ENCODE measurements around the gene PRAMEF5.
"Not testable (repeated sequence)": the region's sequence is repeated elsewhere in the genome, so short reads cannot be mapped to it uniquely, and the experiment has no call there.

Gene PRAMEF5

GRCh38 chr1:13228343-13228781 is 25.6 kb upstream of the PRAMEF5 start:
- H3K9me3 ChIP-seq (ENCODE audit: insufficient read depth, low read length) = no peaks in the 10 kb centered on the region
- H3K9ac ChIP-seq (ENCODE audit: insufficient read length, low read depth) = no peak overlapping the region
- H3K4me1 ChIP-seq (ENCODE audit: insufficient read depth, insufficient read length) = no peaks in the 10 kb centered on the region
- no peak overlapping the region for H3K4me3 ChIP-seq (ENCODE audit: insufficient read length, low read depth)
- TF ChIP-seq ZNF274 (IDR thresholded peaks at IDR 0.05; ENCODE audit: low read depth, low read length) (no peak), YY1 (IDR thresholded peaks at IDR 0.05; ENCODE audit: insufficient read depth, insufficient read length) (no peak), SUZ12 (IDR thresholded peaks at IDR 0.05; ENCODE audit: extremely low read depth, insufficient read depth, insufficient read length) (no peak)
- no peaks in the 10 kb centered on the region for H3K36me3 ChIP-seq (ENCODE audit: insufficient read depth, insufficient read length, low read length)
- DNase-seq (ENCODE audit: low read depth, low spot score) = no peak
- peaks cover 10% of the 10 kb centered on the region for H3K27me3 ChIP-seq (ENCODE audit: insufficient read depth, insufficient read length)

- H3K9me3 ChIP-seq (ENCODE audit: insufficient read depth, low read length); H3K27me3 ChIP-seq (ENCODE audit: insufficient read depth, insufficient read length); DNase-seq (ENCODE audit: low read depth, low spot score); H3K4me1 ChIP-seq (ENCODE audit: insufficient read depth, insufficient read length); H3K36me3 ChIP-seq (ENCODE audit: insufficient read depth, insufficient read length, low read length); H3K9ac ChIP-seq (ENCODE audit: insufficient read length, low read depth); H3K4me3 ChIP-seq (ENCODE audit: insufficient read length, low read depth): not testable (repeated sequence)
Measured at GRCh38 chr1:13230096-13230495, 23.9 kb upstream of the PRAMEF5 start.

DNA sequence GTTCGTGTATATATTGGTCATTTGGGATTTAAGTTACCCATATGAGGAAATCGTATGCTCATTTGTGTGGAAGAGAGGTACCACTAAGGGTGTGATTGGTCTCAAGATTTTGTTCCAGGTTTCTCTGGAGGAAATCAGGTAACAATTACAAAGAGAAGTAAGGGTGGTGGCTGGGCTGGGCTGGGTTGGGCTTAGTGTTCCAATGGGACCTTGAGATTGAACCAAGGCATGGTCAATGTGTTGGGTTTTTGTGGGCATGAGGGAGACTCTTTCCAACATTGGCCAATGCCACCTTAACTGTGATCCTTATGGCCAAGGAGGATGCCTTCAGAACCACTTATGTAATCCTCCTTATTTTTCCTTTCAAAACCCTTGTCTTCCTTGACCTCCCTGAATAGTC is 23.4 kb upstream of the PRAMEF5 start:
- DNase-seq (ENCODE audit: low read depth, low spot score); H3K27me3 ChIP-seq (ENCODE audit: insufficient read depth, insufficient read length); H3K4me1 ChIP-seq (ENCODE audit: insufficient read depth, insufficient read length); H3K36me3 ChIP-seq (ENCODE audit: insufficient read depth, insufficient read length, low read length); H3K9ac ChIP-seq (ENCODE audit: insufficient read length, low read depth); H3K4me3 ChIP-seq (ENCODE audit: insufficient read length, low read depth); H3K9me3 ChIP-seq (ENCODE audit: insufficient read depth, low read length): not testable (repeated sequence)

DNA sequence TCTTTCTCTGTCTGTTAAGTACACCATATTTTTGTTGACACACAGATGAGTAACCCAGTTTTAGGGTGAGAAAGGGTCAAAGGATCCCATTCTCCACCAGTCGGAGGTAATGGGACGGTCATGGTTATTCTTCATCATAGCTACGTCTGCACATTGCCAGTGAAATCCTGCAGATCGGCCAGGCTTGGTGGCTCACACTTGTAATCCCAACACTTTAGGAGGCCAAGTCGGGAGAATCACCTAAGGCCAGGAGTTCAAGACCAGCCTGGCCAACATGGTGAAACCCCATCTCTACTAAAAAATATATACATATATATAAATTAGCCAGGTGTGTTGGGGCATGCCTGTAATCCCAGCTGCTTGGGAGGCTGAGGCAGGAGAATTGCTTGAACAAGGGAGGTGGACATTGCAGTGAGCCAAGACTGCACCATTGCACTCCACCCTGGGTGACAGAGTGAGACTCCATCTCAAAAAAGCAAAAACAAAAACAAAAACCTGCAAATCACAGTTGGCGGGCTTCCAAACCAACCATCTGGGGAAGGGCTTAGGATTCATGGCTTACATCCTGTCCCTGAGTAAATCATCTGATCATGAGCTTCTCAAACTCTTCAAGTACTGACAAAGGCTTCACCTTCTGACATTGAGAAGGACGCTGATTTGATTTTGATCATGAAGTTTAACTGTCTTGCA is 22.8 kb upstream of the PRAMEF5 start:
- not testable (repeated sequence) for H3K9me3 ChIP-seq (ENCODE audit: insufficient read depth, low read length); H3K4me3 ChIP-seq (ENCODE audit: insufficient read length, low read depth); H3K4me1 ChIP-seq (ENCODE audit: insufficient read depth, insufficient read length); H3K27me3 ChIP-seq (ENCODE audit: insufficient read depth, insufficient read length); H3K9ac ChIP-seq (ENCODE audit: insufficient read length, low read depth); H3K36me3 ChIP-seq (ENCODE audit: insufficient read depth, insufficient read length, low read length); DNase-seq (ENCODE audit: low read depth, low spot score)

- not testable (repeated sequence) for H3K4me1 ChIP-seq (ENCODE audit: insufficient read depth, insufficient read length); DNase-seq (ENCODE audit: low read depth, low spot score); H3K9me3 ChIP-seq (ENCODE audit: insufficient read depth, low read length)
Measured at GRCh38 chr1:13232056-13232455, 21.9 kb upstream of the PRAMEF5 start.

GRCh38 chr1:13234057-13234456 is 19.9 kb upstream of the PRAMEF5 start:
- H3K9ac ChIP-seq (ENCODE audit: insufficient read length, low read depth); H3K4me3 ChIP-seq (ENCODE audit: insufficient read length, low read depth); H3K27me3 ChIP-seq (ENCODE audit: insufficient read depth, insufficient read length); H3K36me3 ChIP-seq (ENCODE audit: insufficient read depth, insufficient read length, low read length); H3K9me3 ChIP-seq (ENCODE audit: insufficient read depth, low read length); H3K4me1 ChIP-seq (ENCODE audit: insufficient read depth, insufficient read length); DNase-seq (ENCODE audit: low read depth, low spot score): not testable (repeated sequence)

More at GRCh38 chr1:13232056-13232455, 21.9 kb upstream of the PRAMEF5 start:
- H3K27me3 ChIP-seq (ENCODE audit: insufficient read depth, insufficient read length); H3K36me3 ChIP-seq (ENCODE audit: insufficient read depth, insufficient read length, low read length); H3K4me3 ChIP-seq (ENCODE audit: insufficient read length, low read depth); H3K9ac ChIP-seq (ENCODE audit: insufficient read length, low read depth): not testable (repeated sequence)

GRCh38 chr1:13237572-13237971 is 16.4 kb upstream of the PRAMEF5 start:
- not testable (repeated sequence) for H3K36me3 ChIP-seq (ENCODE audit: insufficient read depth, insufficient read length, low read length); H3K9ac ChIP-seq (ENCODE audit: insufficient read length, low read depth); DNase-seq (ENCODE audit: low read depth, low spot score); H3K4me3 ChIP-seq (ENCODE audit: insufficient read length, low read depth); H3K9me3 ChIP-seq (ENCODE audit: insufficient read depth, low read length); H3K4me1 ChIP-seq (ENCODE audit: insufficient read depth, insufficient read length); H3K27me3 ChIP-seq (ENCODE audit: insufficient read depth, insufficient read length)

DNA sequence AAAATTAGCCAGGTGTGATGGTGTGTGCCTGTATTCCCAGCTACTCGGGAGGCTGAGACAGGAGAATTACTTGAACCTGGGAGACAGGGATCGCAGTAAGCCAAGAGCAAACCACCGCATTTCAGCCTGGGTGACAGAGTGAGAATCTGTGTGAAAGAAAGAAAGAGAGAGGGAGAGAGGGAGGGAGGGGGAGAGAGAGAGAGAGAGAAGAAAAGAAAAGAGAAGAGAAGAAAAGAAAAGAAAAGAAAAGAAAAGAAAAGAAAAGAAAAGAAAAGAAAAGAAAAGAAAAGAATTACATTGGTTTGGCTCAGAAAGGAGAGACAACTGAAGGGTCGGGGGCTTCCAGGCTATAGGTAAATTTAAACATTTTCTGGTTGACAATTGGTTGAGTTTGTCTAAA is 14.4 kb upstream of the PRAMEF5 start:
- H3K9me3 ChIP-seq (ENCODE audit: insufficient read depth, low read length) = not testable (repeated sequence)

DNA sequence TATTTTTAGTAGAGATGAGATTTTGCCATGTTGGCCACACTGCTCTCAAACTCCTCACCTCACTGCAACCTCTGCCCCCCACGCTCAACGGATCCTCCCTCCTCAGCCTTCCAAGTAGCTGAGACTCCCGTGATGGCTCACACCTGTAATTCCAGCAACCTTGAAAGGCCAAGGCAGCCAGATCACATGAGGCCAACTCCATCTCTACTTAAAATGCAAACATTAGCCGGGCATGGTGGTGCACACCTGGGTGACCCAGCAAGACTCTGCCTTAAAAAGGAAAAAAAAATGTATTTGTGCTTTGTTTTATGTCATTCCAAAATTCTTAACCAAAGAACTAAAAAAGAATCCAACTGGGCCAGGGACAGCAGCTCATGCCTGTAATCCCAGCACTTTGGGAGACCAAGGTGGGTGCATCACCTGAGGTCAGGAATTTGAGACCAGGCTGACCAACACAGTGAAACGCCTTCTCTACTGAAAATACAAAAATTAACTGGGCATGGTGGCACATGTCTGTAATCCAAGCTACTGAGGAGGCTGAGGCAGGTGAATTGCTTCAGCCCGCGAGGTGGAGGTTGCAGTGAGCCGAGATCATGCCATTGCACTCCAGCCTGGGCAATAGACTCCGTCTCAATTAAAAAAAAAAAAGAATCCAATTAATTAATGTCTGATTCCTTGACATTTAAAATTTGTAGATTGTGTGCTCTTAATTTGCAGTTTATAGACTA is 10.3 kb upstream of the PRAMEF5 start:
- not testable (repeated sequence) for H3K36me3 ChIP-seq (ENCODE audit: insufficient read depth, insufficient read length, low read length); H3K4me1 ChIP-seq (ENCODE audit: insufficient read depth, insufficient read length); DNase-seq (ENCODE audit: low read depth, low spot score); H3K4me3 ChIP-seq (ENCODE audit: insufficient read length, low read depth); H3K9ac ChIP-seq (ENCODE audit: insufficient read length, low read depth); H3K9me3 ChIP-seq (ENCODE audit: insufficient read depth, low read length)
- peaks cover 13% of the 10 kb centered on the region for H3K27me3 ChIP-seq (ENCODE audit: insufficient read depth, insufficient read length)

More for the DNA sequence above, 14.4 kb upstream of the PRAMEF5 start:
- not testable (repeated sequence) for H3K27me3 ChIP-seq (ENCODE audit: insufficient read depth, insufficient read length); H3K4me1 ChIP-seq (ENCODE audit: insufficient read depth, insufficient read length); H3K9ac ChIP-seq (ENCODE audit: insufficient read length, low read depth); DNase-seq (ENCODE audit: low read depth, low spot score); H3K36me3 ChIP-seq (ENCODE audit: insufficient read depth, insufficient read length, low read length); H3K4me3 ChIP-seq (ENCODE audit: insufficient read length, low read depth)

GRCh38 chr1:13245841-13246553 is 8.0 kb upstream of the PRAMEF5 start:
- not testable (repeated sequence) for H3K9ac ChIP-seq (ENCODE audit: insufficient read length, low read depth); H3K9me3 ChIP-seq (ENCODE audit: insufficient read depth, low read length); DNase-seq (ENCODE audit: low read depth, low spot score)

DNA sequence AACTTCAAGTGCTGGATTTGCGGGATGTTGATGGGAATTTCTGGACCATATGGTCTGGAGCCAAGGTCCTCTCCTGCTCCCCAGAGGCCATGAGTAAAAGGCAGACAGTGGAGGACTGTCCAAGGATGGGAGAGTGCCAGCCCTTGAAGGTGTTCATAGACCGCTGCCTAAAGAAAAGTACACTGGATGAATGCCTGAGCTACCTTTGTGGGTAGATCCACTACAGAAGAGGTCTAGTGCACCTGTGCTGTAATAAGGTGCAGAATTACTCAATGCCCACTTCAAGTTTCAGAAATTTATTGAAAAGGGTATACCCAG is 7.5 kb upstream of the PRAMEF5 start:
- H3K9me3 ChIP-seq (ENCODE audit: insufficient read depth, low read length); H3K4me1 ChIP-seq (ENCODE audit: insufficient read depth, insufficient read length); H3K4me3 ChIP-seq (ENCODE audit: insufficient read length, low read depth); DNase-seq (ENCODE audit: low read depth, low spot score); H3K9ac ChIP-seq (ENCODE audit: insufficient read length, low read depth); H3K36me3 ChIP-seq (ENCODE audit: insufficient read depth, insufficient read length, low read length): not testable (repeated sequence)
- peaks cover 13% of the 10 kb centered on the region for H3K27me3 ChIP-seq (ENCODE audit: insufficient read depth, insufficient read length)

More at GRCh38 chr1:13245841-13246553, 8.0 kb upstream of the PRAMEF5 start:
- H3K27me3 ChIP-seq (ENCODE audit: insufficient read depth, insufficient read length) = peaks cover 13% of the 10 kb centered on the region
- H3K4me3 ChIP-seq (ENCODE audit: insufficient read length, low read depth); H3K4me1 ChIP-seq (ENCODE audit: insufficient read depth, insufficient read length); H3K36me3 ChIP-seq (ENCODE audit: insufficient read depth, insufficient read length, low read length): not testable (repeated sequence)
